ENCODE measurements around the gene APAF1.

Gene APAF1

DNA sequence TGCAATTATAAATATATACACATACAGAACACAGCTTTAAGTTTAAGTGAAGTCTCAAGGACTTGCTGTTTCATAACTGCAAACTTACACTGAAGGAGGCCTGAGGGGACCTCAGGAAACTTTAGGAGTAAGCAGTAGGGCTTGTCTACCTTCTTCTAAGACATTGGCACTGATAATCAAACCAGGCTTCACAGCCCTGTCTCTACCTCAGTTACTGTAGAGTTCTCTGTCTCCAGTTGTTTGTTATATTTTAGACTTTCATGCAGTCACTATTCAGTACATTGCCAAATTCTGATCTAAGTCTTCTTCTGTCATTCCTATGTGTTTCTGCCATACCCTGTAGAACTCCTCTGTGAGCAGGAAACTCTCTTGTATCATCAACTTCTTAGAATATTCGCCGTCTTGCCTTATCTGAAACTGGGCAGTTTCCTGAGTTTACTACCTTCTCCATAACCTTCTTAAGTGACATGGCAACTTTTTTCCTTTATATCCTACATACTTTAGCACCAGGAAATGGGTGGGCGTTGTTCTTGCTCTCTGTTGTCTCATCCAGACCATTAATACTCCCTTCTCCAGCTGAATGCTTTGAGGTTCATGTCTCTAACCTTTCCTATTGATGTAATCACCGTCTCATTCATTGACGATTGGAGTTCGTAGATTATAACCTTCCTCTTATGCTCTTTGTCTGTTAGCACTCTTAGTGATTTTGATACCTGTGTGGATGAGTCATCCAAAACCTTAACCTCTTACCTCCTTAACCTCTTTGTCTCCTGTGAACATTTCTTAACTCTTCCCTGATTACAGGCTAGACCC lies 11.4 kb downstream of the APAF1 start:
- Histone ChIP-seq H3K4me3 (ENCODE audit: low read depth, low read length) (no peak overlapping the region), H3K36me3 (replicated peaks) (peaks cover 22% of the 10 kb centered on the region), H3K27me3 (replicated peaks) (no peaks in the 10 kb centered on the region), H3K27ac (no peak overlapping the region)
- TF ChIP-seq, protein P1, sequence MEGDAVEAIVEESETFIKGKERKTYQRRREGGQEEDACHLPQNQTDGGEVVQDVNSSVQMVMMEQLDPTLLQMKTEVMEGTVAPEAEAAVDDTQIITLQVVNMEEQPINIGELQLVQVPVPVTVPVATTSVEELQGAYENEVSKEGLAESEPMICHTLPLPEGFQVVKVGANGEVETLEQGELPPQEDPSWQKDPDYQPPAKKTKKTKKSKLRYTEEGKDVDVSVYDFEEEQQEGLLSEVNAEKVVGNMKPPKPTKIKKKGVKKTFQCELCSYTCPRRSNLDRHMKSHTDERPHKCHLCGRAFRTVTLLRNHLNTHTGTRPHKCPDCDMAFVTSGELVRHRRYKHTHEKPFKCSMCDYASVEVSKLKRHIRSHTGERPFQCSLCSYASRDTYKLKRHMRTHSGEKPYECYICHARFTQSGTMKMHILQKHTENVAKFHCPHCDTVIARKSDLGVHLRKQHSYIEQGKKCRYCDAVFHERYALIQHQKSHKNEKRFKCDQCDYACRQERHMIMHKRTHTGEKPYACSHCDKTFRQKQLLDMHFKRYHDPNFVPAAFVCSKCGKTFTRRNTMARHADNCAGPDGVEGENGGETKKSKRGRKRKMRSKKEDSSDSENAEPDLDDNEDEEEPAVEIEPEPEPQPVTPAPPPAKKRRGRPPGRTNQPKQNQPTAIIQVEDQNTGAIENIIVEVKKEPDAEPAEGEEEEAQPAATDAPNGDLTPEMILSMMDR (IDR thresholded peaks at IDR 0.05; ENCODE audit: low read depth, low read length, missing control alignments) = no peak
- DNase-seq = no peak
- in situ Hi-C loops (cut with HindIII; ENCODE audit: low pct_ligation_motif_present, low sequenced_read_pairs) = no loop called here

DNA sequence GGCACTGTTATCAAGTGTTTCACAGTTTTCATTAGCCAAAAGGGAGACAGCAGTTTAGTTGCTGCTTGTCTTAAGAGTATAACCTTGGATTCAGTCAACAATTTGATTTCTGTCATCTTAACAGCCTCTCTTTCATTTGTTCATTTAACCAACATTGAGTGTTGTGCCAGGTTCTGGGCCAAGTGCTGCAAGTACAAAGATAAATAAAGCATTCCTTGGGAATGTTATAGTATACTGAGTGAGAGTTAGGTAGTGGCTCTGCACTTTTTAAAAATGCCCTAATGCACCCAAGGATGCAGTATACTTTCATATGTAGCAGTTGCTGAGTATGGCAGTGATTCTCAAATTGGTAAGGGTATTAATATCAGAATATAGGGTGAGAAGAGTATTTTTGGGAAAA lies 15.4 kb downstream of the APAF1 start:
- TF ChIP-seq, protein P1 (IDR thresholded peaks at IDR 0.05; ENCODE audit: low read depth, low read length, missing control alignments) = no peak
- Histone ChIP-seq H3K36me3 (replicated peaks) (peaks cover 29% of the 10 kb centered on the region), H3K4me3 (ENCODE audit: low read depth, low read length) (no peak overlapping the region), H3K27me3 (replicated peaks) (no peaks in the 10 kb centered on the region), H3K27ac (no peak overlapping the region)
- in situ Hi-C loops (cut with HindIII; ENCODE audit: low pct_ligation_motif_present, low sequenced_read_pairs) = no loop called here
- no peak for DNase-seq

DNA sequence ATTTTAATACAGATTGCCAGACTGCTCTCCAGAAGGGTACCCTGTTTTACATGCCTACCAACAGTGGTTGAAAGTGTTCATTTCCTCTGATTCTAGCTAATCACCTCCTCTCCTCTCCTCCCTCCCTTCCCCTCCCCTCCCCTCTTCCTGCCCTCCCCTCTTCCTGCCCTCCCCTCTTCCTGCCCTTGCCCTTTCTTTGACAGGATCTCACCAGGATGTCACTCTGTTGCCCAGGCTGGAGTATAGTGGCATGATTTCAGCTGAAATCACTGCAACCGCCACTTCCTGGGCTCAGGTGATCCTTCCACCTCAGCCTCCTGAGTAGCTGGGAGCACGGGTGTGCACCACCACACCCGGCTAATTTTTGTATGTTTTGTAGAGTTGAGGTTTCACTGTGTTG lies 24.7 kb downstream of the APAF1 start:
- H3K4me3 ChIP-seq (ENCODE audit: low read depth, low read length) = no peak overlapping the region
- no peaks in the 10 kb centered on the region for H3K27me3 ChIP-seq (replicated peaks)
- DNase-seq = no peak
- H3K36me3 ChIP-seq (replicated peaks) = peaks cover 20% of the 10 kb centered on the region
- H3K27ac ChIP-seq = no peak overlapping the region
- in situ Hi-C loops (cut with HindIII; ENCODE audit: low pct_ligation_motif_present, low sequenced_read_pairs) = no loop called here
- TF ChIP-seq, protein P1 (IDR thresholded peaks at IDR 0.05; ENCODE audit: low read depth, low read length, missing control alignments) = no peak

DNA sequence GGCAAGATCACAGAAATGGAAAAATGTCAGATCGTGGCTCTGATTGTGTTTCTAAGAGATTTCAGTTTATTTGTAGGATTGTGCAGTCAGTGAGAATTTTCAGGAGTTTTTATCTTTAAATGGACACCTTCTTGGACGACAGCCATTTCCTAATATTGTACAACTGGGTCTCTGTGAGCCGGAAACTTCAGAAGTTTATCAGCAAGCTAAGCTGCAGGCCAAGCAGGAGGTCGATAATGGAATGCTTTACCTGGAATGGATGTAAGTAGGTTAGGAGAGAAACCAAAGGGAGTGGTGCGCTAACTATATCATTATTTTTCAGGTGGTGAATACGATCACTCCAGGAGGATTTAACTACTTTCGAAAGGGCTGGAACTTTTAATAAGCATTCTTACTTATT lies 26.4 kb downstream of the APAF1 start:
- TF ChIP-seq, protein P1 (IDR thresholded peaks at IDR 0.05; ENCODE audit: low read depth, low read length, missing control alignments) = no peak
- H3K36me3 ChIP-seq (replicated peaks) = peaks cover 11% of the 10 kb centered on the region
- H3K27me3 ChIP-seq (replicated peaks) = no peaks in the 10 kb centered on the region
- H3K4me3 ChIP-seq (ENCODE audit: low read depth, low read length) = no peak overlapping the region
- H3K27ac ChIP-seq = no peak overlapping the region
- DNase-seq = no peak
- in situ Hi-C loops (cut with HindIII; ENCODE audit: low pct_ligation_motif_present, low sequenced_read_pairs) = no loop called here

DNA sequence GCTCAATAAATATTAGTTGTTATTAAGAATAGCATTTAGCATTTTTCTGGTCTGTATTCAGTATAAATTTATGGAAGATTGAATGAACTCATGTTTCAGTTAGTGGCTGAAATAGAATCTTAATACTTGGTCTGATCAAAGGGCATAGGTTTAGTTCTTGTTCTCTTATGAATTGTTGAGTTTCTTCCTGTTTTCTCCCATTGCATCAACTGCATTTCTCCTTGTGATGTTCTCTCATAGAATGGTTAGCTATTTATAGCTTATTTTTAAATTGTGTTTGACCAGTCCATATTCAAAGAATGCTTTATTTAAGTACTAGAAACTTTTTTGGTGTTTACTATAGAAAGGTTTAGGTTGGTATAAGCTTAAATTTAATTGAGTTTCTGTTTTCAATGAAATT lies 29.8 kb downstream of the APAF1 start:
- H3K27me3 ChIP-seq (replicated peaks) = no peaks in the 10 kb centered on the region
- H3K4me3 ChIP-seq (ENCODE audit: low read depth, low read length) = no peak overlapping the region
- in situ Hi-C loops (cut with HindIII; ENCODE audit: low pct_ligation_motif_present, low sequenced_read_pairs) = no loop called here
- TF ChIP-seq, protein P1 (IDR thresholded peaks at IDR 0.05; ENCODE audit: low read depth, low read length, missing control alignments) = no peak
- H3K27ac ChIP-seq = no peak overlapping the region
- no peak for DNase-seq
- peaks cover 23% of the 10 kb centered on the region for H3K36me3 ChIP-seq (replicated peaks)
